Endothelial cell of hepatic sinusoid (primary cell): ENCODE data around the gene ANKH.

Experiments
- in situ Hi-C: cut with HindIII; loops from 2 replicates; pipeline ENCODE4 v1.10.0; 2017; ENCODE audit warnings: low sequenced_read_pairs

ANKH gene

GRCh38 chr5:14743601-14744295 lies 127.8 kb downstream of the ANKH start:
- in situ Hi-C loops: no loop called here

- in situ Hi-C loops: no loop called here
Observed at GRCh38 chr5:14742498-14742897, 129.1 kb downstream of the ANKH start.

GRCh38 chr5:14741801-14742440 lies 129.7 kb downstream of the ANKH start:
- in situ Hi-C loops: no loop called here

- in situ Hi-C loops: no loop called here
Observed at GRCh38 chr5:14741131-14741530, 130.4 kb downstream of the ANKH start.

- in situ Hi-C loops: no loop called here
Observed at GRCh38 chr5:14739981-14740380, 131.6 kb downstream of the ANKH start.

GRCh38 chr5:14739538-14739937 lies 132.0 kb downstream of the ANKH start:
- in situ Hi-C loops: no loop called here

- in situ Hi-C loops: no loop called here
Observed at GRCh38 chr5:14738050-14738449, 133.5 kb downstream of the ANKH start.

- in situ Hi-C loops: no loop called here
Observed at GRCh38 chr5:14737291-14737690, 134.3 kb downstream of the ANKH start.

GRCh38 chr5:14735944-14736343 lies 135.6 kb downstream of the ANKH start:
- in situ Hi-C loops: no loop called here

- in situ Hi-C loops: no loop called here
Observed at GRCh38 chr5:14734396-14734795, 137.2 kb downstream of the ANKH start.

- in situ Hi-C loops: no loop called here
Observed at GRCh38 chr5:14733661-14734060, 137.9 kb downstream of the ANKH start.

- in situ Hi-C loops: no loop called here
Observed at GRCh38 chr5:14732991-14733390, 138.6 kb downstream of the ANKH start.

GRCh38 chr5:14730881-14731280 lies 140.7 kb downstream of the ANKH start:
- in situ Hi-C loops: no loop called here

- in situ Hi-C loops: no loop called here
Observed at GRCh38 chr5:14730466-14730865, 141.1 kb downstream of the ANKH start.

GRCh38 chr5:14729448-14730385 lies 141.9 kb downstream of the ANKH start:
- in situ Hi-C loops: loop anchor here (5.0 kb wide), 1 partner anchor 273 kb away; no protein-coding TSS in a partner anchor

- in situ Hi-C loops: loop anchor here (5.0 kb wide), 1 partner anchor 274 kb away; no protein-coding TSS in a partner anchor
Observed at GRCh38 chr5:14728459-14728938, 143.1 kb downstream of the ANKH start.

- in situ Hi-C loops: loop anchor here (5.0 kb wide), 1 partner anchor 274 kb away; no protein-coding TSS in a partner anchor
Observed at GRCh38 chr5:14727928-14728458, 143.6 kb downstream of the ANKH start.

GRCh38 chr5:14727428-14727865 lies 144.1 kb downstream of the ANKH start:
- in situ Hi-C loops: loop anchor here (5.0 kb wide), 1 partner anchor 275 kb away; no protein-coding TSS in a partner anchor

GRCh38 chr5:14726066-14726838 lies 145.3 kb downstream of the ANKH start:
- in situ Hi-C loops: loop anchor here (5.0 kb wide), 1 partner anchor 276 kb away; no protein-coding TSS in a partner anchor

GRCh38 chr5:14724633-14725032 lies 146.9 kb downstream of the ANKH start:
- in situ Hi-C loops: loop anchor here (5.0 kb wide), 1 partner anchor 278 kb away; no protein-coding TSS in a partner anchor
